NCI-H146 (cell line): ENCODE data around the gene RTN4RL2.

Source experiments
- DNase-seq: peaks from one replicate; lab custom pipeline; 2025; lab: John Stamatoyannopoulos, UW

Gene RTN4RL2

GRCh38 chr11:57460022-57460757 lies at the start of gene RTN4RL2:
Gene RTN4RL2, plus strand, starts transcription at chr11:57460528. Its CDS starts 338 bp downstream, at chr11:57460866.
- peak; percentile 72 for DNase-seq

GRCh38 chr11:57413681-57414080 lies 46.6 kb upstream of the RTN4RL2 start:
- no peak for DNase-seq

GRCh38 chr11:57414612-57415212 lies 45.6 kb upstream of the RTN4RL2 start:
- no peak for DNase-seq

DNA sequence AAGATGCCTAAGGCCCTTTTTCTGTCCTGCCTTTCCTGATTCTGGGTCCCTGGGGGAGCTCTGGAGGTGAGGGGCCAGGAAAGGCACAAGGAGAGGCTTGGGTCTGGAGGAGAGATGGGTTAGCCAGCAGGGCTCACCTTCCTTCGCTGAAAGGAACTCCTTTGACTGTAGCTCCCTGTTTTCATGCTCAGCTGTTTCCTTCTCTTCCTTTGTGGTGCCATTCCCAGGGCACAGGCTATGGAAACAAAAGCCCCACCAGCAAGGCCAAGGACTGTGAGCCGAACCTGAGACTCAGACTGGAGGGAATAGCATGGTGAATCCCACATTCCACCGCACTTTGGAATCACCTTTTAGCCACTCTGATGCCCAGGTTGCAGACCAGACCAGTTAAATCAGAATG lies 43.9 kb upstream of the RTN4RL2 start:
- no peak for DNase-seq

- no peak for DNase-seq
Measured at GRCh38 chr11:57417056-57417455, 43.3 kb upstream of the RTN4RL2 start.

GRCh38 chr11:57418131-57418530 lies 42.2 kb upstream of the RTN4RL2 start:
- DNase-seq: no peak

GRCh38 chr11:57419146-57419545 lies 41.2 kb upstream of the RTN4RL2 start:
- no peak for DNase-seq

DNA sequence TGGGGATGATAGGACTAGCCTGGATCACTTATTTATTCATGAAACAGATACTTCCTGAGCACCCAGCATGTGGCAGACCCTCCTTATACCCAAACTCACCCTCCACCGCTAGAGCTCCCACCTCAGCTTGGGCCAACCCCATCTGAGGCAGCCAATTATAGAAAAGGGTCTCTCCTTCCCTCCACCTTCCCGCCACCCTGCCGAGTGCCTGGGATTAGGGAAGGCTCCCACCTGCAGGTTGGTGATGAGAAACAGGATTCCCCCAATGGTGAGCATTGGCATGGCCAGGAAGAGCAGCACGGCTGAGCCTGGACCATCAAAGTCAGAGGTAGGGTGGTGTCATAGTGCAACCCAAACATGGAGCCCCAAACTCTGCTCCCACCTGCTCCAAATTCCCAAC lies 39.3 kb upstream of the RTN4RL2 start:
- DNase-seq: no peak

DNA sequence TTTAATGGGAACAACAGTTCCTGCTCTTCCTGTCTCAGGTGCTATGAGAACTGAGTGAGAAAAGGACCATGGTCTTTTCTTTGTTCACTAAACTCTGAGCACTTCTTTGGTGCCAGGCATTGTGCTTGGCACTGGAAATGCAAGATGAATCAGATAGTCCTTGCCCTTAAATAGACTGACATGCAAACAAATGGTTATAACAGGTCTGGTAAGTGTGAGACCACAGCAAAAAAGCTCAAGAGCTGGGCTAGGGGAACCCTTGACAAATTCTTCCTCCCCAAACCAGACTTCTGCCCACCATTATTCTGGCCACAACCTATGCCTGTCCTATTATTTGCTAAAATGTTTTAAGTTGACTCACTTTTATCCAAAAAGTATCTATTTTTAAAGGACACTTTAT lies 38.5 kb upstream of the RTN4RL2 start:
- DNase-seq: no peak

DNA sequence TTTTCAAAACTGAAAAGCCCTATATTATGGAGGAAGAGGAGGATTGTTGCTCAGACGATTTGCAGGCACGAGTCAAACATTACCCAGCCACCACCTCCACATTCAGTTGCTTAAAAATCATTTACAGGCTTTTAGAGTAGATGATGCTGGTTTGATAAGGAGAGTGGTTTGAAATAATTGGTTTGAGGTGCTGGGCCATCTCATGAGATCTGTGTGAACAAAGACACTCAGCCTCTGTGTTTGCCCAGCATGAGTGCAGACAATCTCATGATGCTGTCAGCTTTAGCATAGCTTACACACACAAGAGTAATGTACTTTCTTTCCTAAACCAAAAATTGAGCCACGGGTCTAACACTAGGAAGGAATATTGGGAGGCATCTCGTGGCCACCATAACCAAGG lies 37.7 kb upstream of the RTN4RL2 start:
- DNase-seq: no peak

- DNase-seq: no peak
Measured at GRCh38 chr11:57424137-57424791, 36.1 kb upstream of the RTN4RL2 start.

- DNase-seq: peak; percentile 40
Measured at GRCh38 chr11:57424792-57425564, 35.4 kb upstream of the RTN4RL2 start.

- no peak for DNase-seq
Measured at GRCh38 chr11:57425565-57426438, 34.5 kb upstream of the RTN4RL2 start.

GRCh38 chr11:57426439-57426928 lies 33.8 kb upstream of the RTN4RL2 start:
- DNase-seq: peak; percentile 86

- peak; percentile 82 for DNase-seq
Measured at GRCh38 chr11:57426929-57427726, 33.2 kb upstream of the RTN4RL2 start, which contains the start of gene SLC43A3. Gene SLC43A3, minus strand, starts transcription at chr11:57427121. Its CDS starts 949 bp downstream, at chr11:57426172.

GRCh38 chr11:57427727-57428082 lies 32.6 kb upstream of the RTN4RL2 start:
- no peak for DNase-seq

DNA sequence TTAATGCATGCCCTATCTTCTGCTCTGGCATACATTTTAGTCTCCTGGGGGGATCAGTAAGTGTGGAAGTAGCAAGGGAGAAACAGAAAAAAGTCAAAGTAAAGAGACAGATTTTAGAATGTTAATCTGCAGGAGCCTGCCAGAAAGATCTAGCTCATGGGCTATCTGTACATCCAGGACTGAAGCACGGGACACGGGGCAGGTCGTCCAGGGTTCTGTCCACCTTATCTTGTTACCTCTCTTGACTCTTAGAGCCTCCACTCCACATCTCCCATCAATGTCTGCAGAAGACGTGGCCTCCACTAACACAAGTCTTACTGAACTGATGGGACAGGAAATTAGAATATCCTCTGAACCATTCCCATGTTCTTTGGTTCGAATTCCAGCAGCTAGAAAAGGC lies 31.7 kb upstream of the RTN4RL2 start:
- DNase-seq: no peak

DNA sequence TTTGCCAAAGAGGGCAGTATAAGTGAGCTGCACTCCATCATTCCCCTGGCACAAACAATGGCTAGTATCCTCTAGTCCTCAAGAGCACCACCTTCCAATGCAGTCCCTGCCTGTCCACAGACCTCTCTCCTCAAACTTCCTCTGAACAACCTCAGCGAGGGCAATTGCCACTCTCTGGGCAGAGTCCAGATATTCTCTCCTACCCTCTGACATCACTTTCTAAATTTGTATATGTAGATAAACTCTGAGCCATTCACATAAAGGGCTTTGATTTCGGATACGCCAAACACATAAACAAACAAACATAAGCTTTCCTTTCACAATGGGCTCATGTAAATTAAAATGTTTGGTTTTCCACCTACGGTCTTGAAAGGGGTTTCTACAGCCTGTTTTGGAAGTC lies 30.4 kb upstream of the RTN4RL2 start:
- peak; percentile 11 for DNase-seq

- no peak for DNase-seq
Measured at GRCh38 chr11:57430952-57431351, 29.4 kb upstream of the RTN4RL2 start.

DNA sequence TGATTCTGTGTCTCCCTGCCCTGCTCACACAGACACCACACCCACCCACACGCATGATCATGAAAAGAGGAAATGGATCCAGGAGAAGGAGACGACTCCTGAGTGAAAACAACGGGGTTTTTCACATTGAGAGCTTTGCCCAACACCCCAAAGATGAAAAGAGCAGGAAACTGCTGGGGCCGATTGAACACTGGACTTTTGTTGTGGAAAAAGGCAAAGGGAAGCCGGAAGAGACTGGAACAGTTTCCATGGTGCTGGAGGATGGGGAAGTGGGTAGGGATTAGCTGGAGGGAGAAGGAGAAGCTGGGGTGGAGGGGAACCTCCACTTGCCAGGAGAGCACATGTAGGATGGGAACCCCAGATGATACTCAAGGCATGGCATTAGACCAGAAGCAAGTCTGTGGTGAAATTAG lies 28.2 kb upstream of the RTN4RL2 start:
- no peak for DNase-seq
